ENCODE results near the gene P2RX2.

- TF ChIP-seq CTCF (IDR thresholded peaks at IDR 0.05) (no peak), POLR2AphosphoS5 (IDR thresholded peaks at IDR 0.05) (no peak)
These were observed 25.1 kb upstream of the P2RX2 start for GRCh38 chr12:132593521-132593920.

All from upper lobe of left lung (tissue), 4 donors.